Subcutaneous adipose tissue (tissue), 4 donors: Measurements from ENCODE around the gene ZNF581. TPM values are rescaled to one million over a fixed set of nuclear protein-coding genes. Genes with fewer than 3 reads are reported as not detected.

Experiments
- CTCF ChIP-seq: fragments of 450-650 bp; IDR thresholded peaks from one replicate; pipeline ENCODE4 v1.5.1; 2016; ENCODE audit warnings: low read depth, mild to moderate bottlenecking, control low read depth, antibody characterized with exemption, moderate library complexity
- total RNA-seq, 4 donors: library from RNA; depleted of rRNA; stranded (reverse); fragments of >200 nt; gene quantifications; one replicate each; pipeline ENCODE4 v1.1.0, GENCODE V29; 2016

ZNF581 gene
- total RNA-seq, 4 donors from 2014 or later: 6.4 to 25.5 (median 19.0) TPM

GRCh38 chr19:55679343-55680257 is 36.2 kb downstream of the ZNF581 start:
- TF ChIP-seq CTCF: no peak

- no peak for TF ChIP-seq CTCF
Observed at GRCh38 chr19:55680339-55681130, 37.1 kb downstream of the ZNF581 start.

- no peak for TF ChIP-seq CTCF
Observed at GRCh38 chr19:55681131-55682092, 38.0 kb downstream of the ZNF581 start.

GRCh38 chr19:55683449-55684261 is 40.2 kb downstream of the ZNF581 start:
- no peak for TF ChIP-seq CTCF

DNA sequence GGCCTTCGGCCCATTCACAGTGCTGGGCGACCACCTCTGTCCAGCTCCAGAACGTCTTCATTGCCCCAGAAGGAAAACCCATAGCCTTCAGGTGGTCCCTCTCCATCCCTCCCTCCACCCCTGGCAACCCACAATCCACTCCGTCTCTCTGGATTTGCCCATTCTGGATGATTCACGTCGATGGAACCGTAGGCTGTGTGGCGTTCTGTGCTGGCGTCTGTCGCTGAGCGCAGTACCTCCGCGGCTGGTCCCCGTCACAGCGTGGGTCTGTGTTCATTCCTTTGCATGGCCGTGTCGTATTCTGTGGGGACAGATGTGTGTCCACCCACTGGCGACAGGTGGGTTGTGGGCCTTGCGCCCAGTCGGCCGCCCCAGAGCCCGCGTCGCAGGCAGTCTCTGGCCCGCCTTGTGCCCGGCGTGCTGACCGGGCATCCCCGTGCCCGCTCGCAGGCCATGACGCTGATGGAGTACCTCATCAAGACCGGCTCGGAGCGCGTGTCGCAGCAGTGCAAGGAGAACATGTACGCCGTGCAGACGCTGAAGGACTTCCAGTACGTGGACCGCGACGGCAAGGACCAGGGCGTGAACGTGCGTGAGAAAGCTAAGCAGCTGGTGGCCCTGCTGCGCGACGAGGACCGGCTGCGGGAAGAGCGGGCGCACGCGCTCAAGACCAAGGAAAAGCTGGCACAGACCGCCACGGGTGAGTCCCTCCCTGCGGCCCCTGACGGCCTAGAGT is 41.7 kb downstream of the ZNF581 start:
- TF ChIP-seq CTCF: no peak

GRCh38 chr19:55685776-55686175 is 42.3 kb downstream of the ZNF581 start:
- no peak for TF ChIP-seq CTCF
